Sigmoid colon (tissue), 7 donors: Measurements from ENCODE around the gene RPS27. TPM values are rescaled to one million over a fixed set of nuclear protein-coding genes. Genes with fewer than 3 reads are reported as not detected.
A peak's percentile ranks its signal among the peaks of the same experiment; 100 is the strongest.

ENCODE experiments used
- DNase-seq: peaks from one replicate; pipeline ENCODE4 v3.0.0-alpha.2; 2019
- H3K27ac ChIP-seq, 4 donors: fragments of 200-600 bp; sonication (generic); one replicate each; pipeline ENCODE4 v1.5.1; 2016 to 2019; ENCODE audit warnings: mild to moderate bottlenecking in 1 of 4
- H3K27me3 ChIP-seq, 3 donors: fragments of 200-600 bp; sonication (generic); one replicate each; pipeline ENCODE4 v1.5.1; 2019; ENCODE audit warnings: mild to moderate bottlenecking in 1 of 3
- H3K36me3 ChIP-seq, 4 donors: fragments of 200-600 bp; sonication (generic); one replicate each; pipeline ENCODE4 v1.5.1; 2016 to 2019
- H3K4me1 ChIP-seq, 4 donors: fragments of 200-600 bp; sonication (generic); one replicate each; pipeline ENCODE4 v1.5.1; 2017 to 2019
- H3K4me3 ChIP-seq, 4 donors: fragments of 200-600 bp; sonication (generic); one replicate each; pipeline ENCODE4 v1.5.1; 2017 to 2019; ENCODE audit warnings: mild to moderate bottlenecking in 2 of 4, moderate library complexity in 1 of 4
- H3K9me3 ChIP-seq, 4 donors: fragments of 200-600 bp in 3 of 4; sonication (generic) in 3 of 4; one replicate each; pipeline versions ENCODE4 v1.5.1 to v1.6.1; 2013 to 2019
- EP300 ChIP-seq, 4 donors: sonication (generic); formaldehyde crosslinking; IDR thresholded peaks; one replicate each; pipeline ENCODE4 v1.6.1; 2017; ENCODE audit warnings: antibody characterized with exemption in 4 of 4
- POLR2A ChIP-seq, 2 donors: fragments of 450-650 bp; IDR thresholded peaks; one replicate each; pipeline ENCODE4 v1.6.1; 2016; ENCODE audit warnings: antibody characterized with exemption in 2 of 2, mild to moderate bottlenecking in 2 of 2, moderate library complexity in 2 of 2
- POLR2AphosphoS5 ChIP-seq, 4 donors: sonication (generic); formaldehyde crosslinking; IDR thresholded peaks; one replicate each; pipeline ENCODE4 v1.6.1; 2017; ENCODE audit warnings: antibody characterized with exemption in 4 of 4
- WGBS, 2 donors: extraction: QIAGEN DNeasy Blood & Tissue Kit; methylation state at CpG; one replicate each; pipeline ENCODE4 v1.1.7; 2013; 5-methylcytosine and 5-hydroxymethylcytosine counted together
- intact Hi-C: fragments of 100-400 bp; cut with DNase I; formaldehyde crosslinking; loops from one replicate; pipeline ENCODE4 v1.15.1; 2023
- polyA plus RNA-seq, 3 donors: library from polyadenylated mRNA; stranded (reverse); fragments of 200-250 nt; gene quantifications; one replicate each; pipeline ENCODE4 v1.2.3, GENCODE V29; 2013
- total RNA-seq, 4 donors: library from RNA; depleted of rRNA; stranded (reverse); fragments of >200 nt; gene quantifications; one replicate each; pipeline ENCODE4 v1.1.0, GENCODE V29; 2016
- TF ChIP-seq, protein P1 (sequence below), 4 experiments: fragments of 450-650 bp in 3 of 4; fragments of 200-600 bp in 1 of 4; IDR thresholded peaks; one replicate each; pipeline ENCODE4 v1.5.1; 2016 to 2019; ENCODE audit warnings: antibody characterized with exemption in 4 of 4, mild to moderate bottlenecking in 3 of 4, moderate library complexity in 2 of 4
- donor health status: healthy with polysubstance abuse.
- donor health status: Bipolar disorder and iron deficiency.
- donor health status: healthy.

Gene RPS27
- 1,000 to 10,000 TPM; 1,466 to 4,347 (median 3,611) TPM for total RNA-seq
- polyA plus RNA-seq, result over 10,000 TPM; 12,408 to 20,490 (median 12,874) TPM

- H3K27ac ChIP-seq, result peak within 1 kb of the TSS; percentile 90 to 95 (median 92)
- H3K36me3 ChIP-seq, result peaks cover 11 to 42% (median 19%) of the 10 kb centered on the region in 4 donors
- DNase-seq, result peak; percentile 98
- no peaks in the 10 kb centered on the region for H3K27me3 ChIP-seq
- 0 to 1% methylated on average over 36 of the region's 36 CpGs for WGBS, 2 donors
- intact Hi-C loops, result loop anchor here (2.0 kb wide), 1 partner anchor 68 kb away; the partner anchor contains the start of gene GATAD2B
- H3K4me1 ChIP-seq, result peaks cover 0 to 45% (median 40%) of the 10 kb centered on the region in 4 donors
- peak within 1 kb of the TSS; percentile 72 to 96 (median 80) for H3K4me3 ChIP-seq
- H3K9me3 ChIP-seq, result no peaks in the 10 kb centered on the region
- TF ChIP-seq POLR2A (IDR thresholded peaks at IDR 0.05), result peak; percentile 99 to 100
- peak; percentile 100 for TF ChIP-seq POLR2AphosphoS5 (IDR thresholded peaks at IDR 0.05)
- peak in 2 of 4 donors; percentile 63 to 75 for TF ChIP-seq EP300 (IDR thresholded peaks at IDR 0.05)
- TF ChIP-seq, protein P1, sequence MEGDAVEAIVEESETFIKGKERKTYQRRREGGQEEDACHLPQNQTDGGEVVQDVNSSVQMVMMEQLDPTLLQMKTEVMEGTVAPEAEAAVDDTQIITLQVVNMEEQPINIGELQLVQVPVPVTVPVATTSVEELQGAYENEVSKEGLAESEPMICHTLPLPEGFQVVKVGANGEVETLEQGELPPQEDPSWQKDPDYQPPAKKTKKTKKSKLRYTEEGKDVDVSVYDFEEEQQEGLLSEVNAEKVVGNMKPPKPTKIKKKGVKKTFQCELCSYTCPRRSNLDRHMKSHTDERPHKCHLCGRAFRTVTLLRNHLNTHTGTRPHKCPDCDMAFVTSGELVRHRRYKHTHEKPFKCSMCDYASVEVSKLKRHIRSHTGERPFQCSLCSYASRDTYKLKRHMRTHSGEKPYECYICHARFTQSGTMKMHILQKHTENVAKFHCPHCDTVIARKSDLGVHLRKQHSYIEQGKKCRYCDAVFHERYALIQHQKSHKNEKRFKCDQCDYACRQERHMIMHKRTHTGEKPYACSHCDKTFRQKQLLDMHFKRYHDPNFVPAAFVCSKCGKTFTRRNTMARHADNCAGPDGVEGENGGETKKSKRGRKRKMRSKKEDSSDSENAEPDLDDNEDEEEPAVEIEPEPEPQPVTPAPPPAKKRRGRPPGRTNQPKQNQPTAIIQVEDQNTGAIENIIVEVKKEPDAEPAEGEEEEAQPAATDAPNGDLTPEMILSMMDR (IDR thresholded peaks at IDR 0.05), result no peak
Observed at GRCh38 chr1:153990468-153991150, at the start of gene RPS27. Gene RPS27, plus strand, starts transcription at chr1:153990762. Its CDS starts 35 bp downstream, at chr1:153990797.

GRCh38 chr1:153941826-153942725 is 48.5 kb upstream of the RPS27 start:
- H3K4me1 ChIP-seq, result peaks cover 0 to 27% (median 17%) of the 10 kb centered on the region in 4 donors
- intact Hi-C loops, result no loop called here
- peaks cover 6 to 67% (median 29%) of the 10 kb centered on the region in 4 donors for H3K36me3 ChIP-seq
- H3K27ac ChIP-seq, result no peak overlapping the region
- DNase-seq, result no peak
- H3K4me3 ChIP-seq, result no peak overlapping the region
- no peaks in the 10 kb centered on the region for H3K9me3 ChIP-seq
- H3K27me3 ChIP-seq, result no peaks in the 10 kb centered on the region
- 94 to 96% methylated on average over 34 of the region's 34 CpGs for WGBS, 2 donors
- TF ChIP-seq, protein P1 (IDR thresholded peaks at IDR 0.05), result no peak

- no peak overlapping the region for H3K27ac ChIP-seq
- H3K9me3 ChIP-seq, result no peaks in the 10 kb centered on the region
- no peak for DNase-seq
- WGBS, 2 donors, result 91 to 94% methylated on average over 11 of the region's 11 CpGs
- no peak overlapping the region for H3K4me3 ChIP-seq
- TF ChIP-seq POLR2A (IDR thresholded peaks at IDR 0.05) (no peak), POLR2AphosphoS5 (IDR thresholded peaks at IDR 0.05) (no peak), EP300 (IDR thresholded peaks at IDR 0.05) (no peak)
- TF ChIP-seq, protein P1 (IDR thresholded peaks at IDR 0.05), result no peak
- no peaks in the 10 kb centered on the region for H3K27me3 ChIP-seq
- H3K36me3 ChIP-seq, result peaks cover 0 to 64% (median 25%) of the 10 kb centered on the region in 4 donors
- H3K4me1 ChIP-seq, result peaks cover 0 to 29% (median 19%) of the 10 kb centered on the region in 4 donors
- intact Hi-C loops, result no loop called here
Observed at GRCh38 chr1:153942766-153943549, 47.6 kb upstream of the RPS27 start.

GRCh38 chr1:153944005-153944826 is 46.3 kb upstream of the RPS27 start:
- intact Hi-C loops, result loop anchor here (2.0 kb wide), 1 partner anchor 121 kb away; no protein-coding TSS in a partner anchor
- no peak for TF ChIP-seq POLR2AphosphoS5 (IDR thresholded peaks at IDR 0.05)
- TF ChIP-seq EP300 (IDR thresholded peaks at IDR 0.05), result no peak
- TF ChIP-seq, protein P1 (IDR thresholded peaks at IDR 0.05), result no peak
- no peak for TF ChIP-seq POLR2A (IDR thresholded peaks at IDR 0.05)
- Histone ChIP-seq H3K36me3 (peaks cover 0 to 66% (median 37%) of the 10 kb centered on the region in 4 donors), H3K27me3 (no peaks in the 10 kb centered on the region), H3K4me1 (peaks cover 0 to 29% (median 19%) of the 10 kb centered on the region in 4 donors), H3K9me3 (no peaks in the 10 kb centered on the region), H3K4me3 (peak overlapping the region in 3 of 4 donors; percentile 1 to 98 (median 95)), H3K27ac (peak overlapping the region; percentile 98 to 100 (median 99))
- WGBS, 2 donors, result 86% methylated on average over 15 of the region's 15 CpGs
- no peak for DNase-seq
